ENCODE results near the gene SPOCK2.

DNA sequence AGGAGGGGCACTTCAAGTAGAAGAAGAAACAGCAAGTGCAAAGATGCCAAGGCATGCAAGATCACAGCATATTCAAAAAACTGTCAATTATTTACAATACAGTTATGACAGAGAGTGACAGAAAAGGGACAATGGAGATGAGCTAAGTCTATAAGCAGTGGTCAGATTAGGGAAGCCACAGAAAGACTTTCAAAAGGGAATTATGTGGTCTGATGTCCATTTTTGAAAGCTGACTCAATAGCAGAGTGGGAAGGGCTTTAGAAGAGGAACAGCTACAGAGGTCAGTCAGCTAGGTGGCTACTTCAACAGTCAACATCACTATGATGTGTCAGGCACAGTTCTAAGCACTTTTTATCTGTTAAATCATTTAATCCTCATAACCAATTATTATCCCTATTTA lies 45.2 kb upstream of the SPOCK2 start:
- TF ChIP-seq, protein P1, sequence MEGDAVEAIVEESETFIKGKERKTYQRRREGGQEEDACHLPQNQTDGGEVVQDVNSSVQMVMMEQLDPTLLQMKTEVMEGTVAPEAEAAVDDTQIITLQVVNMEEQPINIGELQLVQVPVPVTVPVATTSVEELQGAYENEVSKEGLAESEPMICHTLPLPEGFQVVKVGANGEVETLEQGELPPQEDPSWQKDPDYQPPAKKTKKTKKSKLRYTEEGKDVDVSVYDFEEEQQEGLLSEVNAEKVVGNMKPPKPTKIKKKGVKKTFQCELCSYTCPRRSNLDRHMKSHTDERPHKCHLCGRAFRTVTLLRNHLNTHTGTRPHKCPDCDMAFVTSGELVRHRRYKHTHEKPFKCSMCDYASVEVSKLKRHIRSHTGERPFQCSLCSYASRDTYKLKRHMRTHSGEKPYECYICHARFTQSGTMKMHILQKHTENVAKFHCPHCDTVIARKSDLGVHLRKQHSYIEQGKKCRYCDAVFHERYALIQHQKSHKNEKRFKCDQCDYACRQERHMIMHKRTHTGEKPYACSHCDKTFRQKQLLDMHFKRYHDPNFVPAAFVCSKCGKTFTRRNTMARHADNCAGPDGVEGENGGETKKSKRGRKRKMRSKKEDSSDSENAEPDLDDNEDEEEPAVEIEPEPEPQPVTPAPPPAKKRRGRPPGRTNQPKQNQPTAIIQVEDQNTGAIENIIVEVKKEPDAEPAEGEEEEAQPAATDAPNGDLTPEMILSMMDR (IDR thresholded peaks at IDR 0.05) = no peak
- no peak for TF ChIP-seq POLR2A (IDR thresholded peaks at IDR 0.05)
- TF ChIP-seq POLR2AphosphoS5 (IDR thresholded peaks at IDR 0.05) = no peak

Measured in prostate gland (tissue), 2 donors.